ENCODE data around the gene SCNN1B.
"Not testable (repeated sequence)": the region's sequence is repeated elsewhere in the genome, so short reads cannot be mapped to it uniquely, and the experiment has no call there.

SCNN1B gene

GRCh38 chr16:23302045-23302956 is at the start of gene SCNN1B:
TSS of gene SCNN1B (plus strand) at chr16:23302302. CDS start at chr16:23348600, 46,298 bp downstream.
- DNase-seq (ENCODE audit: low spot score): no peak

DNA sequence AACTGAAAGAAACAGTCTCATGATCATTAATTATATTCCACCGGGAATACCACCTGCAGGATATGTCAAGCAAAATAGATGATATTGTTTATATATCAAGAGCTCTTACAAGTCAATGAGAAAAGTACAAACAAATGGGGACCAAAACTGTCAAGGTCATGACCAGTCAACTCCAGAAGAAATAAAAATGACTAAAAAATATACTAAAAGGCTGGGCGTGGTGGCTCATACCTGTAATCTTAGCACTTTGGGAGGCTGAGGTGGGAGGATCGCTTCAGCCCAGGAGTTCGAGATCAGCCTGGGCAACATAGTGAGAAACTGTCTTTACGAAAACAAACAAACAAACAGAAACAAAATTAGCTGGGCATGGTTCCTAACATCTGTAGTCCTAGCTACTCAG is 49.8 kb upstream of the SCNN1B start:
- DNase-seq (ENCODE audit: low spot score): no peak

DNA sequence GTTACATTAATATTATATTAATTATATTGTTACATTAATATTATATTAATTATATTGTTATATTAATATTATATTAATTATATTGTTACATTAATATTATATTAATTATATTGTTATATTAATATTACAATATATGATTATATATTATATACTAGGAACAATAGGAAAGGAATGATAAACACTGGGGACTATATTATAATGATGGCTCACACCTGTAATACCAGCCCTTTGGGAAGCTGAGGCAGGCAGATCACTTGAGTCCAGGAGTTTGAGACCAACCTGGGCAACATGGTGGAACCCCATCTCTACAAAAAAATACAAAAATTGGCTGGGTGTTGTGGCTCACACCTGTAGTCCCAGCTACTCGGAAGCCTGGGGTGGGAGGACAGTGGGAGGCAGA is 48.5 kb upstream of the SCNN1B start:
- DNase-seq (ENCODE audit: low spot score): not testable (repeated sequence)

GRCh38 chr16:23254338-23254737 is 47.8 kb upstream of the SCNN1B start:
- DNase-seq (ENCODE audit: low spot score): no peak

DNA sequence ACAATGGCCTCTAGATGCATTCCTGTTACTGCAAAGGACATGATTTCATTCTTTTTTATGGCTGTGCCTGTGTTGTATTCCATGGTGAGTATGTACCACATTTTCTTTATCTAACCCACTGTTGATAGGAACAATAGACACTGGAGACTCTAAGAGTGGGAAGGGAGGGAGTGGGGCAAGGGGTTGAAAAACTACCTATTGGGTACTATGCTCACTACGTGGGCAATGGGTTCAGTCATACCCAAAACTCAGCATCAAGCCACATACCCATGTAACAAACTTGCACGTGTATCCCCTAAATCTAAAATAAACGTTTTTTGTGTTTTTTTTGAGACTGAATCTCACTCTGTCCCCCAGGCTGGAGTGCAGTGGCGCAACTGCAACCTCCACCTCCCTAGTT is 47.1 kb upstream of the SCNN1B start:
- no peak for DNase-seq (ENCODE audit: low spot score)

DNA sequence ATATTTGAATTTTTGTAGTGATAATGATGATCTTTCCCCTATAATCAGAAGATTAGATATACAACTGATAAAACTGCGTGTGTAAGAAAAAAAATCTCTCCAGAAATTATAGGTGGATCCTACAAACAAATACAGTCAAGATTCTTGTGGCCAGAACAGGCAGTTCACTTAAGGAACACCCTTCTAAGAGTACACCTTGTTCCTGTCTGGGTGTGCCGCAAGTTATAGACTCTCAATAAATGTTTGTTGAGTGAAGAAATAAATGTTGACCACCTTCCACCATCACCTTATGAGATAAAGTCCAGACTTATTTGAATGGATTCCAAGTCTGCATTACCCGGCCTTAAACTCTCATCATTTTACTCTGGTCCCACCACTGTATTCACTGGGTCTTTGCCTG is 45.7 kb upstream of the SCNN1B start:
- DNase-seq (ENCODE audit: low spot score): no peak

DNA sequence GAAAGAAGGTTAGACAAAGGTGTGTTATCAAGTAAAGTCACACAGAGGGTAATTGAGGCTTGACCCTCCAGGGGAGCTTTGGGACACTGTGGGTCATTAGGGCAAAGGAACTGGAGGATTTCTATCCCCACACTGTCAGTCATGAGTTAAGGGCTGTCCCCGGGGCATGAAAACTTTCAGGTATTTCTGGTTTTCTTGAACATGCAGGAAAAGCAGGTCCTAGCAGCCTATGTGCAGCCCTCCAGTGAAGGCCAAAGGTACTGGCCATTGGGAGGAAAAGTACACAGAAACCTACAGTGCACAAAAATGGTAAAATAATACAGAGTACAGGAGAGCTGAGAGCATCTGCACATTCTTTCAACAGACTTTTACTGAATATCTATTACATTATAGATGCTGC is 44.4 kb upstream of the SCNN1B start:
- DNase-seq (ENCODE audit: low spot score): no peak

DNA sequence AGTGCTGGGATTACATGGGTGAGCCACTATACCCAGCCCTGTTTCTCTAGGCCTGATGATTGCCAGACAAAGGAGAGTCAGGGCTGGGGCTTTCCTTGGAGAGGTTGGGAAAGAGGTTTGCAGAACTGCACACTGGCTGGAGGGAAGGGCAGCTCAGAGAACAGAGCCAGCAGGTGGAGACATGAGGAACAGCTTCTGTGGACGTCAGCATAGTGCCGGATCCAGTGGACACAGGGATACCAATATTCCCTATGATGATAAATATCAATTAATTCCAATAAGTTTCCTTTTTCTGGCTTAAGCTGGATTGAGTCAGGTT is 43.2 kb upstream of the SCNN1B start:
- DNase-seq (ENCODE audit: low spot score): no peak

DNA sequence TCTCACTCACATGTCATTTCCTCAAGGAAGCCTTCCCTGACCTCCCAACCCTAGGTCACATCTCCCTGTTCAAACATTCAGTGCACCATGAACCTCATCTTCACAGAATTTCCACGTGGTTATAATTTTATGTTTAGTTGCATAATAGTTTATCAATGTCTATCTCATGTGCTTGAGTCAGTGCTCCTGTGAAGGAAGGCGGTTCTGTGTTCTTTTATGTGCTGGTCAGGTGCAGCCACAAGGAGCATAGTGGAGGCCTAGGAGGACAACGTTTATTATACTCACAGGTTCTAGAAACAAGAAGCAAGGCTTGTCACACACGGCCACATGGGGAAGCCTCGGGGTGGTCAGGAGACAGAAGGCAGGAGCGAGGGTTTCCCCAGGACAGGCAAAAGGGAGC is 34.5 kb upstream of the SCNN1B start:
- no peak for DNase-seq (ENCODE audit: low spot score)

DNA sequence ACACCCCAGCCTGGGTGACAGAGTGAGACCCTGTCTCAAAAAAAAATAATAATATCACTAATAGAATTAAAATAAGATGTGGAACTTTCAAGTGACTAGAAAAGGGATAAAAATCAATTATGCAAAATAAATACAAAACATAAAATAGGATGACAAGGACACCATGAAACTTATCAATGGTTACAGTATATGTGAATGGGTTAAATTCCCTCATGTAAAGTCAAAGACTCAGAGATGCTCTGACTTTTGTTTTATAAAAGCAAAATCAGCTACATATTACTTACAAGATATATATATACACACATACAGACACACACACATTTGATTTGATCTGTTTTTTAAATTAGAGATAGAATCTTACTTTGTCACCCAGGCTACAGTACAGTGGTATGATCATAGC is 33.5 kb upstream of the SCNN1B start:
- no peak for DNase-seq (ENCODE audit: low spot score)

GRCh38 chr16:23269248-23269953 is 32.7 kb upstream of the SCNN1B start:
- DNase-seq (ENCODE audit: low spot score): no peak

GRCh38 chr16:23270654-23271053 is 31.4 kb upstream of the SCNN1B start:
- no peak for DNase-seq (ENCODE audit: low spot score)

DNA sequence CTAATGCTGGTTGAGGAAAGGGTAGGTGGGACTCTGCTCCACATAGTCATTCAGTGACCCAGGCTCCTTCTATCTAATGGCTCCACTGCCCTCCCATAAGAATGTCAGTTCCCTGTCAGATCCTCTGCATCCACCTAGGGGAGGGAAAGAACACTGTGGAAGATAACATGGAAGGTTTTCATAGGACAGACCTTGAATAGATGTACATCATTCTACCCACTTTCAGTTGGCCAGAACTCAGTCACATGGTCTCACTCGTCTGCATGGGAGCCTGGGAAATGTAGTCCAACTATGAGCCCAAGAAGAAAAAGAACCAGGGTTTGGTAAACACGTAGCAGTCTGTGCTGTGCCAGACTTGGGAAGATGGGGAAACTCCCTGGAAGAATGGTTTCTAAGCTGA is 27.1 kb upstream of the SCNN1B start:
- no peak for DNase-seq (ENCODE audit: low spot score)

DNA sequence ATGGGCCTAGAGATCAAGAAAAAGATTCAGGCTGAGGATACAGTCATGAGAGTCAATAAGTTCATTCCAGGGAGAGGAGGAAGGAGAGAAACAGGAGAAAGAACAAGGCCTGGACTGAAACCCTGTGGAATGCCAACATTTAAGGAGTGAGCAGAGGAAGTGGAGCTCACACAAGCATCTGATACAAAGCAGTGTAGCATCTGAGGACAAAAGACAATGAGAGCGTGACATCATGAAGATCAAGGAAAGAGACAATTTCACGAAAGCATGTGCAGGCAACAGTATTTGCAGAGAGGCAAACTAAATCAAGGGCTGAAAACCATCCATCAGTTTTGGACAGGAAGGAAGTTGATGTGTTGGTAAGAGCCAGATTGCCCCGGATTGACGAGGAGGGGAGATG is 25.3 kb upstream of the SCNN1B start:
- DNase-seq (ENCODE audit: low spot score): no peak

DNA sequence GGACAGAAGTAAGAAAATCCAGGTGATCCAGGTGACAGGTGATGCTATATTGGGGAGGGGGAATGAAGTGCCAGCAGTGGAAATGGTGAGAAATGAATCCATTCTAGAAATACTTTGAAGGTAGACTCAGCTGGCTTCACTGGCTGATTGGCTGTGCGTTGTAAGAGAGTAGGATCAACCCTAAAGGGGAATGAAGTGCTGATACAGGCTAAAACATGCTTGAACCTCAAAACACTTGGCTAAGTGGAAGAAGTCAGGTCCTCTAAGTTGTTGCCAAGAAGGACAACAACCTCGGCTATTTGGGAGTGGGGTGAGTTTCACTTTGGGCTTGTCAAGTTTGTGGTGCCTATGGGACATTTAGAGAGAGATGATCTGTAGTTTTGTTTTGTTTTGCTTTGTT is 24.1 kb upstream of the SCNN1B start:
- no peak for DNase-seq (ENCODE audit: low spot score)

DNA sequence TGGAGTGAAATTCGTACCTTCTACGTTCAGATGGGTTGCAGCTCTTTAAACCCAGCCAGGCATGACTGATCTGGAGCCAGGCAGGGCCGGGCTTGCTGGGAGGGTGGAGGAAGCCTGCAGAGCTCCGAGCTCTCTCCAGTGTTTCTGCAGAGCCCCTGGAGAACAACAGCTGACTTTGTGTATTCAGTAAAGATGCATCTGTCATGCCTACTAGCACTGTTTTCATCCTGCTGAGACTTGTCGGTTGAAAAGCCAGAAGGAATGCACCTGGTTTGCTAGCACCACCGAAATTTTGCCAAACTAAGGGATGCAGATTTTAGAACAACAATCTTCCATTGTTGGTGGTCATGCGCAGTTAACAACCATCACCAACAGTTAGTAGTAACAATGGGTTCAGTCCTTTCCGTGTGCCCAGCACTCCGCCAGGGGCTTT is 22.4 kb upstream of the SCNN1B start:
- DNase-seq (ENCODE audit: low spot score): no peak

DNA sequence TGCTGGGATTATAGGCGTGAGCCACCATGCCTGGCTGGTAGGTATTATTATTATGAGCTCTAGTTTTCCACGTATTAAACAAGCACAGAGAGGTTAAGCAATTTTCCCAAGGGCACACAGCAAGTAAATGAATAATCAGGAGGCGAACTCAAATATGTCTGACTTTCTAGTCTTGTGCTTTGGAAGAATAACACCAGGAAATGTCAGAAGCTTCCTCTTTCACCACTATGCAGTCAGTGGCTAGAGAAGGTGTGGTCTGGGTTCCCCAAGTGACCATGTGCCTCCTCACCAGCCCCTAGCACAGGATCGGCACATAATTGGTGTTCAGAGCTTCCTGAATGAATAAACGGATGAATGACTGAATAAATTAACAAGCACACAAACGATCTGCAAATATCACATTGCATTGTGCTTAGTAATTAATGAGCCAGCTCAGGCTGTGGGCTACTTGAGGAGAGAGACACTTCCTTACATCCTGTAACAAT is 21.6 kb upstream of the SCNN1B start:
- DNase-seq (ENCODE audit: low spot score): no peak

DNA sequence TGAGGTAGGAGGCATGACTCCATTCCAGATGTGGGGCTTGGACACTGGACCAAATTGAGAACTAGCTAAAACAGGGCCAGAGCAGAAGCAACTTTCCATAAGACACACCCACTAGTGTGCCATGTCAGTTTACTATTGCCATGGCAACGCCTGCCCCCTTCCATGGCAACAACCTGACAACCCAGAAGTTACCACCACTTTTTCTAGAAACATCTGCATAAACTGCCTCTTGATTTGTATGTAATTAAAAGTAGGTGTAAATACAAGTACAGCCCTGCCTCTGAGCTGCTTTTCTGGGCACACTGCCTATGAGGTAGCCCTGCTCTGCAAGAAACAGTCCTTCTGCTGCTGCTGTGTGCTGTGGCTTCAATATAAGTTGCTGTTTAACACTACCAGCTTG is 19.5 kb upstream of the SCNN1B start:
- no peak for DNase-seq (ENCODE audit: low spot score)

DNA sequence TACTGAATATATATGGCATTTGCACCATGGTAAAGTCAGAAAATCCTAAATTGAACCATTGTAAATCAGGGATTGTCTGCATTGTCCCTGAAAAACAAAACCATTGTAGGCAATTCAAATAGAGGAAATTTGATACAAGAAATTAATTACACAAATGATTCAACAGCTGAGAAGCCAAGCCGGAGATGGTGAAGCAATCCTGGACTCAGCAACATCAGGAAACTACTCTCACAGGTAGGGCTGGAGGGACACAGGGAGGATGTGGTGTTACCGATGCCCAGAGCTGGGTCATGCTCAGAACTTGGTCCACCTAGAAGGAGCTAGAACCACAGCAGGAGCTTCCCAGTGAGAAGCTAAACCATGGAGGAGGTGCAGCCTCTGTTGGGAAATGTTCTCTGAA is 18.5 kb upstream of the SCNN1B start:
- DNase-seq (ENCODE audit: low spot score): no peak

DNA sequence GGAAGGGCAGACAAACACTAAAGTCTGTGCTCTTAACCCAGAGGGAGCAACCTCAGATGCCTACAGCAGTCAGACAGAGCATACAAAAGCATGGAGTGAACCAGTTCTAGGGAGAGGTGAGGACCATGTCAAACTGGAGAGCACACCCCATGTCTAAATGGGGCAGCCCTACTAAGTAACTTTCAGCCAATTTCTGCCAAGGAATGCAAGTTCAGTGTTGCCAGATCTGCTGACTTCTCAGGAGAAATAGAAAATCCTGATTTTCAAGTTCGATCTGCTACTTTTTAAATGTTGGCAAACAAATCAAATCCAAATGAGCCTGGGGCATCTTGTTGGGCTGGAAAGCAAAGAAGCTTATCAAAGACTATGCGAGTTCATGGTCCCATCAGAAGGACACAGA is 17.5 kb upstream of the SCNN1B start:
- DNase-seq (ENCODE audit: low spot score): no peak

GRCh38 chr16:23286131-23286532 is 16.0 kb upstream of the SCNN1B start:
- DNase-seq (ENCODE audit: low spot score): no peak

DNA sequence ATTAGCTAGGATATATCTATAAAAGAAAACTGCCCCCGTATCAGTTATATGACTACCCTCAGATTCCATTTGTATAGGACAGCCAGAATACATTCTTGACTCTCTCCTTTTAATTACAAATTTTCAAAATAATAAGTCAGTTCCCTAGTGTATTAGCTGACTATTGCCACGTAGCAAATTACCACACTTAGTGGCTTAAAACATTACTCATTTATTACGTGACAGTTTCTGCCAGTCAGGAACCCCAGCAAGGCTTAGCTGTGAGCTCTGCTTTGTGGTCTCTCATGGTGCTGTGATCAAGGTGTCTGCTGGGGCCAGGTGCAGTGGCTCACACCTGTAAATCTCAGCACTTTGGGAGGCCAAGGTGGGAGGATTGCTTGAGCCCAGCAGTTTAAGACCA is 13.9 kb upstream of the SCNN1B start:
- no peak for DNase-seq (ENCODE audit: low spot score)

DNA sequence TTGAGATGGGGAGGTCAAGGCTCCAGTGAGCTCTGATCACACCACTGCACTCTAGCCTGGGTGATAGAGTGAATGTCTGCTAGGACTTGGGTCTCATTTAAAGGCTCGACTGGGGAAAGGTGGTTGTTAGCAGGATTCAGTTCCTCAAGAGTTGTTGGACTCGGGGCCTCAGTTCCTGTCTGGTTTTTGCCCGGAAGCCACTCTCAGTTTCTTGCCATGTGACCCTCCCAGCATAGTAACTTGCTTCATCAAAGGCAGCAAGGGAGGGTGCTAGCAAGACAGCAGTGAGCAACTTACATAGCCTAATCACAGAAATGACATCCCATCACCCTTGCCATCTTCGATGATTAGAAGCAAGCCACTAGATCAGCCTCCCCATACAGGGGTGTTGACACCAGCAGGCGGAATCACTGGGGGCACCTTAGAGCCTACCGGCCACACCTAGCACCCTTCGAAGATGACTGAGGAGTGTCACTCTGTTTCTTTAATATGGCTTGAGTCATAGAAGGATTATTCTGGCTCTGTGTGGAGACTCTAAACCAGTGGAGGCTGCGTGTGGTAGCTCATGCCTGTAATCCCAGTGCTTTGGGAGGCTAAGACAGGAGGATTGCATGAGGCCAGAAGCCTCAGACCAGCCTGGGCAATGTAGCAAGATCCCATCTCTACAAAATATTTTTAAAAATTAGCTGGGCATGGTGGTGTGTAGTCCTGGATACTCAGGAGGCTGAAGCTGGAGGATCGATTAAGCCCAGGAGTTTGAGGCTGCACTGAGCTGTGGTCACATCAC is 13.2 kb upstream of the SCNN1B start:
- no peak for DNase-seq (ENCODE audit: low spot score)

Measured in left forelimb (tissue), 1 donor.